Upper lobe of left lung (tissue), 4 donors: Measurements from ENCODE around the gene PCSK6.

Experiments
- POLR2A ChIP-seq, 4 donors: fragments of 450-650 bp; IDR thresholded peaks; one replicate each; pipeline ENCODE4 v1.5.1; 2016 to 2017; ENCODE audit warnings: antibody characterized with exemption in 4 of 4, mild to moderate bottlenecking in 2 of 4
- TF ChIP-seq, protein P1 (sequence below), 6 experiments: fragments of 450-650 bp in 4 of 6; fragments of 200-600 bp in 2 of 6; sonication (generic) in 2 of 6; IDR thresholded peaks; one replicate each; pipeline ENCODE4 v1.5.1; 2016 to 2019; ENCODE audit warnings: antibody characterized with exemption in 6 of 6

DNA sequence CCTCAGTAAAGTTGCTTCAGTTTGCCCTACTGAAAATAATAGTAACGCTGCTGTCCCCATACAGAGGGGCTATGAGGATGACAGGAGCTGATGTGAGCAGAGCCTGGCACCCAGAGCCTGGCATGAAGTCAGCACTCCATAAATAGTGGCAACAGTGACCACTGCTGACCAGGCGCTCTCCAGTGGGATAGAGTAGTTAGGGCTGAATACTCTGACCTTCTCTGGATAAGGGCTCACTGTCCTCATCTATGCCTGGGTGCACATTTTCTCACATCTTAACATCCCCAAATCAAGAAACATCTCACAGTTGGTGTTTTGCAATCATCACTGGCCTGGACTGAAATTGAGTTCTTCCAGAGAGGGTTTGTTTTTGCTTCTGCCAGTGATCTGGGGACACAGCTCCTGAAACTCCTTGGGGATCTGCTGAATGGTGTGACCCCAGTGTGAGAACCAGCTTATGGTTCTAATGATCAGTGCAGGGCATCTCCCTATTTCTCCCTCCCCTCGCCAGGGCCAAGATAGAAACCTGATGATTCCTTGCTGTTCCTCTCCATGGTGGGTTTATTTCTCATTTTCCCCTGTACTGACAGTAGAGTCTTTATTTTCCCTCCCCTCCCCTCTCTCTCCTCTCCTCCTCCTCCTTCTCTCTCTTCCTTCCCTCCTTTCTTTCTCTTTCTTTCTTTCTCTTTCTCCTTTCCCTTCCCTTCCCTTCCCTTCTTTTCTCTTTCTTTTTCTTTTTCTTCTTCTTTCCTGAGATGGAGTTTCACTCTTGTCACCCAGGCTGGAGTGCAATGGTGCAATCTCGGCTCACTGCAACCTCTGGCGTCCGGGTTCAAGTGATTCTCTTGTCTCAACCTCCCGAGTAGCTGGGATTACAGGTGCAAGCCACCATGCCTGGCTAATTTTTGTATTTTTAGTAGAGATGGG lies 3.5 kb upstream of the PCSK6 start:
- TF ChIP-seq, protein P1, sequence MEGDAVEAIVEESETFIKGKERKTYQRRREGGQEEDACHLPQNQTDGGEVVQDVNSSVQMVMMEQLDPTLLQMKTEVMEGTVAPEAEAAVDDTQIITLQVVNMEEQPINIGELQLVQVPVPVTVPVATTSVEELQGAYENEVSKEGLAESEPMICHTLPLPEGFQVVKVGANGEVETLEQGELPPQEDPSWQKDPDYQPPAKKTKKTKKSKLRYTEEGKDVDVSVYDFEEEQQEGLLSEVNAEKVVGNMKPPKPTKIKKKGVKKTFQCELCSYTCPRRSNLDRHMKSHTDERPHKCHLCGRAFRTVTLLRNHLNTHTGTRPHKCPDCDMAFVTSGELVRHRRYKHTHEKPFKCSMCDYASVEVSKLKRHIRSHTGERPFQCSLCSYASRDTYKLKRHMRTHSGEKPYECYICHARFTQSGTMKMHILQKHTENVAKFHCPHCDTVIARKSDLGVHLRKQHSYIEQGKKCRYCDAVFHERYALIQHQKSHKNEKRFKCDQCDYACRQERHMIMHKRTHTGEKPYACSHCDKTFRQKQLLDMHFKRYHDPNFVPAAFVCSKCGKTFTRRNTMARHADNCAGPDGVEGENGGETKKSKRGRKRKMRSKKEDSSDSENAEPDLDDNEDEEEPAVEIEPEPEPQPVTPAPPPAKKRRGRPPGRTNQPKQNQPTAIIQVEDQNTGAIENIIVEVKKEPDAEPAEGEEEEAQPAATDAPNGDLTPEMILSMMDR (IDR thresholded peaks at IDR 0.05): no peak
- no peak for TF ChIP-seq POLR2A (IDR thresholded peaks at IDR 0.05)
